HG02588 (cell line): ENCODE results near the gene FAM53A.
"Not testable (repeated sequence)": the region's sequence is repeated elsewhere in the genome, so short reads cannot be mapped to it uniquely, and the experiment has no call there.

Experiments
- ATAC-seq: cut with Tn5 transposase; IDR thresholded peaks from one replicate; pipeline ENCODE4 v1.9.1; 2021; ENCODE audit warnings: mild to moderate bottlenecking, moderate library complexity; ENCODE audit not compliant: unreplicated experiment

Gene FAM53A

GRCh38 chr4:1642196-1642951 lies 41.7 kb downstream of the FAM53A start:
- ATAC-seq: no peak

GRCh38 chr4:1641671-1642070 lies 42.4 kb downstream of the FAM53A start:
- no peak for ATAC-seq

GRCh38 chr4:1640716-1641503 lies 43.2 kb downstream of the FAM53A start:
- ATAC-seq: not testable (repeated sequence)

GRCh38 chr4:1640190-1640589 lies 43.9 kb downstream of the FAM53A start:
- ATAC-seq: no peak

GRCh38 chr4:1639299-1639868 lies 44.7 kb downstream of the FAM53A start:
- no peak for ATAC-seq

GRCh38 chr4:1638873-1639272 lies 45.2 kb downstream of the FAM53A start:
- no peak for ATAC-seq

- no peak for ATAC-seq
These were observed 45.9 kb downstream of the FAM53A start for GRCh38 chr4:1638272-1638598.

- no peak for ATAC-seq
These were observed 46.4 kb downstream of the FAM53A start for GRCh38 chr4:1637580-1638271.

GRCh38 chr4:1636490-1637211 lies 47.5 kb downstream of the FAM53A start:
- no peak for ATAC-seq

GRCh38 chr4:1635464-1635863 lies 48.6 kb downstream of the FAM53A start:
- ATAC-seq: no peak

GRCh38 chr4:1633993-1634392 lies 50.1 kb downstream of the FAM53A start:
- no peak for ATAC-seq

GRCh38 chr4:1632109-1633104 lies 51.7 kb downstream of the FAM53A start:
- ATAC-seq: no peak

- ATAC-seq: no peak
These were observed 53.0 kb downstream of the FAM53A start for GRCh38 chr4:1631136-1631535.

- ATAC-seq: no peak
These were observed 53.8 kb downstream of the FAM53A start for GRCh38 chr4:1630266-1630665.

- no peak for ATAC-seq
These were observed 54.4 kb downstream of the FAM53A start for GRCh38 chr4:1629699-1630083.

GRCh38 chr4:1628892-1629698 lies 55.0 kb downstream of the FAM53A start:
- peak; percentile 42 for ATAC-seq

GRCh38 chr4:1627417-1628313 lies 56.4 kb downstream of the FAM53A start:
- ATAC-seq: no peak

- ATAC-seq: no peak
These were observed 57.2 kb downstream of the FAM53A start for GRCh38 chr4:1626941-1627340.
